SK-N-SH (cell line): ENCODE results near the gene KRT14. TPM values are rescaled to one million over a fixed set of nuclear protein-coding genes. Genes with fewer than 3 reads are reported as not detected.
"Not testable (repeated sequence)": the region's sequence is repeated elsewhere in the genome, so short reads cannot be mapped to it uniquely, and the experiment has no call there.

ENCODE experiments used
- CTCF ChIA-PET: fragments of 300-600, 350-600 bp; formaldehyde crosslinking; extraction: SDS; loops from one replicate; lab custom pipeline; 2021; lab: Yijun Ruan, JAX
- POLR2A ChIA-PET: fragments of 350-600 bp; sonication (Branson Sonifier 250); formaldehyde crosslinking; extraction: SDS; loops from one replicate; lab custom pipeline; 2020; ENCODE audit warnings: antibody characterized with exemption, inconsistent platforms; lab: Yijun Ruan, JAX
- DNase-seq: peaks from one replicate; pipeline ENCODE4 v3.0.0; 2012
- H2AFZ ChIP-seq: fragments of 200-600 bp; sonication (generic); 2 replicates; pipeline ENCODE4 v1.8.1; 2016; ENCODE audit warnings: antibody characterized with exemption, mild to moderate bottlenecking, low read depth
- H3F3A ChIP-seq: fragments of 200-600 bp; sonication (generic); replicated peaks from 2 replicates; pipeline ENCODE3; 2016; ENCODE audit warnings: antibody characterized with exemption, mild to moderate bottlenecking; ENCODE audit not compliant: insufficient read depth
- H3K27ac ChIP-seq, 2 experiments: fragments of 200-500 bp in 1 of 2; fragments of 200-600 bp in 1 of 2; sonication (Bioruptor generic) in 1 of 2; sonication (generic), shearing (Covaris generic) in 1 of 2; 2 replicates each; pipeline versions ENCODE4 v1.5.1 to v1.6.1; 2014 to 2016; ENCODE audit warnings: low read depth in 2 of 2, inconsistent platforms in 1 of 2, low read length in 1 of 2, mild to moderate bottlenecking in 1 of 2, mixed read lengths in 1 of 2
- H3K27me3 ChIP-seq: fragments of 200-600 bp; sonication (generic), shearing (Covaris generic); 2 replicates; pipeline ENCODE4 v1.6.1; 2016; ENCODE audit warnings: mixed run types; ENCODE audit not compliant: insufficient read depth
- H3K36me3 ChIP-seq, 2 experiments: fragments of 200-500 bp in 1 of 2; fragments of 200-600 bp in 1 of 2; sonication (Bioruptor generic) in 1 of 2; sonication (generic) in 1 of 2; replicated peaks in 1 of 2; 2 replicates each; pipeline versions ENCODE3 to v1.5.1; 2014 to 2016; ENCODE audit warnings: low read length in 1 of 2, mild to moderate bottlenecking in 1 of 2; ENCODE audit not compliant: insufficient read depth in 2 of 2, control insufficient read depth in 1 of 2
- H3K4me1 ChIP-seq, 2 experiments: fragments of 200-500 bp in 1 of 2; fragments of 200-600 bp in 1 of 2; sonication (Bioruptor generic) in 1 of 2; sonication (generic), shearing (Covaris generic) in 1 of 2; 2 replicates each; pipeline versions ENCODE4 v1.5.1 to v1.6.1; 2014 to 2016; ENCODE audit warnings: low read depth in 1 of 2, low read length in 1 of 2, mixed run types in 1 of 2; ENCODE audit not compliant: insufficient read depth in 2 of 2, control insufficient read depth in 1 of 2
- H3K4me2 ChIP-seq: fragments of 200-600 bp; sonication (generic), shearing (Covaris generic); 2 replicates; pipeline ENCODE4 v1.6.1; 2017; ENCODE audit warnings: mixed run types
- H3K4me3 ChIP-seq, 2 experiments: fragments of 200-500 bp in 1 of 2; fragments of 200-600 bp in 1 of 2; sonication (Bioruptor generic) in 1 of 2; sonication (generic), shearing (Covaris generic) in 1 of 2; 2 replicates each; pipeline versions ENCODE4 v1.5.1 to v1.8.1; 2014 to 2016; ENCODE audit warnings: low read depth in 2 of 2, inconsistent platforms in 1 of 2, low read length in 1 of 2, mild to moderate bottlenecking in 1 of 2, mixed read lengths in 1 of 2, moderate library complexity in 1 of 2
- H3K79me2 ChIP-seq: fragments of 200-600 bp; sonication (generic); 2 replicates; pipeline ENCODE4 v1.8.1; 2017; ENCODE audit warnings: mild to moderate bottlenecking; ENCODE audit not compliant: insufficient read depth
- H3K9ac ChIP-seq: fragments of 200-600 bp; sonication (generic); 2 replicates; pipeline ENCODE4 v1.6.1; 2017; ENCODE audit warnings: mixed run types
- H3K9me2 ChIP-seq: fragments of 200-600 bp; sonication (generic); 2 replicates; pipeline ENCODE4 v1.6.1; 2017; ENCODE audit warnings: mixed run types
- H3K9me3 ChIP-seq: fragments of 200-600 bp; sonication (generic); 2 replicates; pipeline ENCODE4 v1.6.1; 2017; ENCODE audit warnings: mixed run types, mild to moderate bottlenecking, moderate library complexity
- H4K20me1 ChIP-seq: fragments of 200-600 bp; sonication (generic); 2 replicates; pipeline ENCODE4 v1.6.1; 2017; ENCODE audit warnings: mild to moderate bottlenecking, mixed run types; ENCODE audit not compliant: insufficient read depth
- CTCF ChIP-seq: fragments of 200-600 bp; sonication (generic); IDR thresholded peaks from 2 replicates; pipeline ENCODE4 v1.6.1; 2017; ENCODE audit warnings: antibody characterized with exemption, mild to moderate bottlenecking, moderate library complexity
- JUND ChIP-seq: IDR thresholded peaks from 2 replicates; pipeline ENCODE4 v1.4.0; 2012
- MEF2A ChIP-seq: IDR thresholded peaks from 2 replicates; pipeline ENCODE4 v1.4.0; 2012; ENCODE audit warnings: low read depth, borderline replicate concordance
- PBX3 ChIP-seq: IDR thresholded peaks from 2 replicates; pipeline ENCODE4; 2012
- RCOR1 ChIP-seq: fragments of 150-350 bp; IDR thresholded peaks from 2 replicates; pipeline ENCODE4 v1.6.1; 2017; ENCODE audit warnings: antibody characterized with exemption, low read length
- TEAD4 ChIP-seq: IDR thresholded peaks from 2 replicates; pipeline ENCODE4 v1.4.0; 2012; ENCODE audit warnings: mild to moderate bottlenecking, borderline replicate concordance; ENCODE audit not compliant: insufficient read depth
- ZBTB33 ChIP-seq: IDR thresholded peaks from 2 replicates; pipeline ENCODE4 v1.4.0; 2012; ENCODE audit warnings: low read depth, borderline replicate concordance
- WGBS: methylation state at CpG from one replicate; pipeline ENCODE4 v1.1.6; 2017; ENCODE audit warnings: low lambda C conversion rate; 5-methylcytosine and 5-hydroxymethylcytosine counted together
- polyA plus RNA-seq, 3 experiments: library from polyadenylated mRNA; depleted of rRNA; stranded (reverse); fragments of >200 nt; gene quantifications; 2 replicates each; pipeline ENCODE4 v1.2.3, GENCODE V29; 2012

Gene KRT14
- polyA plus RNA-seq, 1 of the 3 experiments (the other 2 are of a cell fraction): not detected

- no peaks in the 10 kb centered on the region for H3F3A ChIP-seq
- WGBS: 25% methylated on average over 2 of the region's 5 CpGs
- H3K4me2 ChIP-seq: no peak overlapping the region
- H3K9ac ChIP-seq: no peak overlapping the region
- no peak for DNase-seq
- CTCF ChIA-PET: interaction anchor here (1.5 to 3.1 kb wide), 4 partner anchors 15 to 63 kb away, joined by 4 to 21 read pairs (median 6); no protein-coding TSS in a partner anchor
- H3K27me3 ChIP-seq: peaks cover 12% of the 10 kb centered on the region; the same call in 1 of the 2 replicates
- H3K4me1 ChIP-seq: no peaks in the 10 kb centered on the region
- TF ChIP-seq MEF2A (no peak), JUND (no peak), CTCF (no peak), ZBTB33 (no peak), TEAD4 (no peak), RCOR1 (no peak), PBX3 (no peak)
- H3K4me3 ChIP-seq: no peak overlapping the region
- H3K9me3 ChIP-seq: no peaks in the 10 kb centered on the region
- POLR2A ChIA-PET: no interaction called here
- no peaks in the 10 kb centered on the region for H3K36me3 ChIP-seq
- no peak overlapping the region for H3K27ac ChIP-seq
- no peaks in the 10 kb centered on the region for H3K79me2 ChIP-seq
- H4K20me1 ChIP-seq: no peaks in the 10 kb centered on the region
- no peak overlapping the region for H2AFZ ChIP-seq
- no peaks in the 10 kb centered on the region for H3K9me2 ChIP-seq
Measured at GRCh38 chr17:41585301-41586056, 1.2 kb downstream of the KRT14 start.

GRCh38 chr17:41584331-41584927 lies 2.3 kb downstream of the KRT14 start:
- H4K20me1 ChIP-seq, POLR2A ChIA-PET, H3K79me2 ChIP-seq: not testable (repeated sequence)

More at GRCh38 chr17:41584331-41584927, 2.3 kb downstream of the KRT14 start:
- CTCF ChIA-PET: interaction anchor here (1.5 to 4.5 kb wide), 4 partner anchors 16 to 78 kb away, joined by 4 to 26 read pairs (median 12); no protein-coding TSS in a partner anchor
- H3K36me3 ChIP-seq, H3K4me1 ChIP-seq, H3K27me3 ChIP-seq, H3F3A ChIP-seq, H3K9me2 ChIP-seq, H3K9ac ChIP-seq, H3K4me2 ChIP-seq, H3K27ac ChIP-seq, H3K9me3 ChIP-seq, H3K4me3 ChIP-seq, H2AFZ ChIP-seq, DNase-seq: not testable (repeated sequence)
- WGBS: 58% methylated on average over 8 of the region's 8 CpGs
